ENCODE data around the gene MYO7A.

MYO7A gene

GRCh38 chr11:77223797-77224196 lies 95.8 kb downstream of the MYO7A start:
- TF ChIP-seq ZNF274 (IDR thresholded peaks at IDR 0.05; ENCODE audit: low read depth, low read length), result no peak
- no peak overlapping the region for H3K4me3 ChIP-seq (ENCODE audit: low read length)

GRCh38 chr11:77230878-77231605 lies 103.0 kb downstream of the MYO7A start:
- TF ChIP-seq ZNF274 (IDR thresholded peaks at IDR 0.05; ENCODE audit: low read depth, low read length), result no peak
- no peak overlapping the region for H3K4me3 ChIP-seq (ENCODE audit: low read length)

GRCh38 chr11:77231800-77232199 lies 103.8 kb downstream of the MYO7A start:
- TF ChIP-seq ZNF274 (IDR thresholded peaks at IDR 0.05; ENCODE audit: low read depth, low read length), result no peak
- H3K4me3 ChIP-seq (ENCODE audit: low read length), result no peak overlapping the region

- no peak overlapping the region for H3K4me3 ChIP-seq (ENCODE audit: low read length)
- TF ChIP-seq ZNF274 (IDR thresholded peaks at IDR 0.05; ENCODE audit: low read depth, low read length), result no peak
Observed at GRCh38 chr11:77232242-77232641, 104.2 kb downstream of the MYO7A start.

- no peak overlapping the region for H3K4me3 ChIP-seq (ENCODE audit: low read length)
- no peak for TF ChIP-seq ZNF274 (IDR thresholded peaks at IDR 0.05; ENCODE audit: low read depth, low read length)
Observed at GRCh38 chr11:77233011-77233410, 105.0 kb downstream of the MYO7A start.

GRCh38 chr11:77236901-77237300 lies 108.9 kb downstream of the MYO7A start:
- no peak overlapping the region for H3K4me3 ChIP-seq (ENCODE audit: low read length)
- no peak for TF ChIP-seq ZNF274 (IDR thresholded peaks at IDR 0.05; ENCODE audit: low read depth, low read length)

GRCh38 chr11:77244277-77245027 lies 116.4 kb downstream of the MYO7A start:
- no peak for TF ChIP-seq ZNF274 (IDR thresholded peaks at IDR 0.05; ENCODE audit: low read depth, low read length)
- no peak overlapping the region for H3K4me3 ChIP-seq (ENCODE audit: low read length)

- no peak overlapping the region for H3K4me3 ChIP-seq (ENCODE audit: low read length)
- no peak for TF ChIP-seq ZNF274 (IDR thresholded peaks at IDR 0.05; ENCODE audit: low read depth, low read length)
Observed at GRCh38 chr11:77249427-77249826, 121.4 kb downstream of the MYO7A start.

GRCh38 chr11:77250881-77251640 lies 123.0 kb downstream of the MYO7A start:
- no peak for TF ChIP-seq ZNF274 (IDR thresholded peaks at IDR 0.05; ENCODE audit: low read depth, low read length)
- H3K4me3 ChIP-seq (ENCODE audit: low read length), result no peak overlapping the region

GRCh38 chr11:77252555-77253270 lies 124.7 kb downstream of the MYO7A start:
- TF ChIP-seq ZNF274 (IDR thresholded peaks at IDR 0.05; ENCODE audit: low read depth, low read length), result no peak
- no peak overlapping the region for H3K4me3 ChIP-seq (ENCODE audit: low read length)

GRCh38 chr11:77253690-77254089 lies 125.6 kb downstream of the MYO7A start:
- no peak overlapping the region for H3K4me3 ChIP-seq (ENCODE audit: low read length)
- TF ChIP-seq ZNF274 (IDR thresholded peaks at IDR 0.05; ENCODE audit: low read depth, low read length), result no peak

GRCh38 chr11:77259641-77260040 lies 131.6 kb downstream of the MYO7A start:
- H3K4me3 ChIP-seq (ENCODE audit: low read length), result no peak overlapping the region
- TF ChIP-seq ZNF274 (IDR thresholded peaks at IDR 0.05; ENCODE audit: low read depth, low read length), result no peak

- H3K4me3 ChIP-seq (ENCODE audit: low read length), result no peak overlapping the region
- TF ChIP-seq ZNF274 (IDR thresholded peaks at IDR 0.05; ENCODE audit: low read depth, low read length), result no peak
Observed at GRCh38 chr11:77262803-77263202, 134.8 kb downstream of the MYO7A start.

Measured in GM08714 (cell line).